Loucy (cell line): ENCODE measurements around the gene F2RL2.

Source experiments
- H2AFZ ChIP-seq: fragments of 200-600 bp; sonication (generic); 2 replicates; pipeline ENCODE4 v1.6.0; 2016; ENCODE audit warnings: antibody characterized with exemption, mild to moderate bottlenecking, low read length, moderate library complexity
- H3F3A ChIP-seq: fragments of 200-600 bp; 2 replicates; pipeline ENCODE4 v1.6.0; 2016; ENCODE audit warnings: antibody characterized with exemption, low read depth, mild to moderate bottlenecking
- H3K27me3 ChIP-seq: fragments of 200-600 bp; sonication (generic); 2 replicates; pipeline ENCODE4 v1.6.1; 2014; ENCODE audit warnings: low read length, mild to moderate bottlenecking; ENCODE audit not compliant: insufficient read depth, poor library complexity, severe bottlenecking
- H3K36me3 ChIP-seq: fragments of 200-600 bp; sonication (generic); 2 replicates; pipeline ENCODE4 v1.6.1; 2016; ENCODE audit warnings: low read length; ENCODE audit not compliant: insufficient read depth
- H3K4me1 ChIP-seq: fragments of 200-600 bp; sonication (generic); 2 replicates; pipeline ENCODE4 v1.5.1; 2014; ENCODE audit warnings: low read length, mild to moderate bottlenecking; ENCODE audit not compliant: insufficient read depth, poor library complexity, severe bottlenecking
- H3K4me2 ChIP-seq: fragments of 200-600 bp; sonication (generic); 2 replicates; pipeline ENCODE4 v1.6.0; 2014; ENCODE audit warnings: antibody characterized with exemption, low read length, low read depth, mild to moderate bottlenecking; ENCODE audit not compliant: poor library complexity, severe bottlenecking
- H3K4me3 ChIP-seq: fragments of 200-600 bp; sonication (generic); 2 replicates; pipeline ENCODE4 v1.5.1; 2014; ENCODE audit warnings: low read length, mild to moderate bottlenecking, mixed read lengths; ENCODE audit not compliant: poor library complexity, severe bottlenecking
- H3K79me2 ChIP-seq: fragments of 200-600 bp; sonication (generic); 2 replicates; pipeline ENCODE4 v1.6.1; 2014; ENCODE audit warnings: low read length; ENCODE audit not compliant: insufficient read depth
- H3K9ac ChIP-seq: fragments of 200-600 bp; sonication (generic); 2 replicates; pipeline ENCODE4 v1.6.0; 2014; ENCODE audit warnings: mild to moderate bottlenecking, low read depth, low read length, moderate library complexity; ENCODE audit not compliant: poor library complexity, severe bottlenecking
- H3K9me2 ChIP-seq: fragments of 200-600 bp; sonication (generic); replicated peaks from 2 replicates; pipeline ENCODE4 v1.6.1; 2016; ENCODE audit warnings: low read depth, low read length, mixed read lengths
- H3K9me3 ChIP-seq: fragments of 200-600 bp; sonication (generic); 2 replicates; pipeline ENCODE4 v1.6.1; 2014; ENCODE audit warnings: mild to moderate bottlenecking, antibody characterized with exemption, low read length, low read depth; ENCODE audit not compliant: insufficient read depth
- H4K20me1 ChIP-seq: fragments of 200-600 bp; sonication (generic); 2 replicates; pipeline ENCODE4 v1.6.0; 2014; ENCODE audit warnings: antibody characterized with exemption, low read length, mild to moderate bottlenecking; ENCODE audit not compliant: insufficient read depth, poor library complexity, severe bottlenecking
- CTCF ChIP-seq: fragments of 200-600 bp; sonication (generic); conservative IDR thresholded peaks from 2 replicates; pipeline ENCODE4 v1.5.1; 2014; ENCODE audit warnings: mild to moderate bottlenecking, antibody characterized with exemption, low read length
- EZH2phosphoT487 ChIP-seq: fragments of 200-600 bp; IDR thresholded peaks from 2 replicates; pipeline ENCODE4 v1.6.1; 2018; ENCODE audit warnings: antibody characterized with exemption, mild to moderate bottlenecking, moderate library complexity, borderline replicate concordance

F2RL2 gene

GRCh38 chr5:76669245-76669644 is 46.0 kb upstream of the F2RL2 start:
- H3K9me3 ChIP-seq: no peaks in the 10 kb centered on the region
- no peak overlapping the region for H2AFZ ChIP-seq
- no peak overlapping the region for H3K4me2 ChIP-seq
- H3K4me3 ChIP-seq: no peak overlapping the region
- H3K27me3 ChIP-seq: no peaks in the 10 kb centered on the region
- no peaks in the 10 kb centered on the region for H3K4me1 ChIP-seq
- peaks cover 78% of the 10 kb centered on the region; the same call in 1 of the 2 replicates for H3K36me3 ChIP-seq
- no peaks in the 10 kb centered on the region for H3K9me2 ChIP-seq
- H3K9ac ChIP-seq: no peak overlapping the region
- no peak for TF ChIP-seq CTCF
- no peaks in the 10 kb centered on the region for H3K79me2 ChIP-seq
- no peaks in the 10 kb centered on the region for H3F3A ChIP-seq
- H4K20me1 ChIP-seq: no peaks in the 10 kb centered on the region

GRCh38 chr5:76667495-76667894 is 44.3 kb upstream of the F2RL2 start:
- H4K20me1 ChIP-seq: no peaks in the 10 kb centered on the region
- H2AFZ ChIP-seq: no peak overlapping the region
- no peaks in the 10 kb centered on the region for H3K79me2 ChIP-seq
- no peak overlapping the region for H3K4me3 ChIP-seq
- H3K36me3 ChIP-seq: peaks cover 80% of the 10 kb centered on the region; the same call in 1 of the 2 replicates
- H3K9me2 ChIP-seq: no peaks in the 10 kb centered on the region
- no peak for TF ChIP-seq EZH2phosphoT487
- TF ChIP-seq CTCF: no peak
- H3K27me3 ChIP-seq: no peaks in the 10 kb centered on the region
- H3K4me2 ChIP-seq: no peak overlapping the region
- H3K9me3 ChIP-seq: no peaks in the 10 kb centered on the region
- H3F3A ChIP-seq: no peaks in the 10 kb centered on the region
- no peaks in the 10 kb centered on the region for H3K4me1 ChIP-seq
- no peak overlapping the region for H3K9ac ChIP-seq

- H3K9me2 ChIP-seq: no peaks in the 10 kb centered on the region
- H3F3A ChIP-seq: no peaks in the 10 kb centered on the region
- H4K20me1 ChIP-seq: no peaks in the 10 kb centered on the region
- no peaks in the 10 kb centered on the region for H3K79me2 ChIP-seq
- peaks cover 71% of the 10 kb centered on the region for H3K36me3 ChIP-seq
- H3K9ac ChIP-seq: no peak overlapping the region
- no peaks in the 10 kb centered on the region for H3K27me3 ChIP-seq
- no peak overlapping the region for H3K4me2 ChIP-seq
- H2AFZ ChIP-seq: no peak overlapping the region
- H3K9me3 ChIP-seq: no peaks in the 10 kb centered on the region
- peaks cover 10% of the 10 kb centered on the region for H3K4me1 ChIP-seq
- TF ChIP-seq EZH2phosphoT487 (no peak), CTCF (no peak)
- no peak overlapping the region for H3K4me3 ChIP-seq
Measured at GRCh38 chr5:76664079-76664478, 40.9 kb upstream of the F2RL2 start.
